ENCODE results near the gene CHMP2A.
A peak's percentile ranks its signal among the peaks of the same experiment; 100 is the strongest.
"Not testable (repeated sequence)": the region's sequence is repeated elsewhere in the genome, so short reads cannot be mapped to it uniquely, and the experiment has no call there.

DNA sequence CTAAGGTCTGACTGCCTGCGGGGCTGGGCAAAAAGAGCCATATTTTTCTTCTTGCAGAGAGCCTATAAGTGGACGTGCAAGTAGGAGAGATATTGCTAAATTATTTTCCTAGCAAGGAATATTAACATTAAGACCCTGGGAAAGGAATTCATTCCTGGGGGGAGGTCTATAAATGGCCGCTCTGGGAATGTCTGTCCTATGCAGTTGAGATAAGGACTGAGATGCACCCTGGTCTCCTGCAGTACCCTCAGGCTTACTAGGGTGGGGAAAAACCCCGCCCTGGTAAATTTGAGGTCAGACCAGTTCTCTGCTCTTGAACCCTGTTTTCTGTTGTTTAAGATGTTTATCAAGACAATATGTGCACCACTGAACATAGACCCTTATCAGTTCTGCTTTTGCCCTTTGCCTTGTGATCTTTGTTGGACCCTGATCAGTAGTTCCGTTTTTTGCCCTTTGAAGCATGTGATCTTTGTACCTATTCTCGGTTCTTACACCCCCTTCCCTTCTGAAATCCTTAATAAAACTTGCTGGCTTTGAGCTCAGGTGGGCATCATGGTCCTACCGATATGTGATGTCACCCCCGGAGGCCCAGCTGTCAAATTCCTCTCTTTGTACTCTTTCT is 47.2 kb downstream of the CHMP2A start:
- TF ChIP-seq SP1 (IDR thresholded peaks at IDR 0.05), result peak; percentile 41
- TF ChIP-seq, protein P1, sequence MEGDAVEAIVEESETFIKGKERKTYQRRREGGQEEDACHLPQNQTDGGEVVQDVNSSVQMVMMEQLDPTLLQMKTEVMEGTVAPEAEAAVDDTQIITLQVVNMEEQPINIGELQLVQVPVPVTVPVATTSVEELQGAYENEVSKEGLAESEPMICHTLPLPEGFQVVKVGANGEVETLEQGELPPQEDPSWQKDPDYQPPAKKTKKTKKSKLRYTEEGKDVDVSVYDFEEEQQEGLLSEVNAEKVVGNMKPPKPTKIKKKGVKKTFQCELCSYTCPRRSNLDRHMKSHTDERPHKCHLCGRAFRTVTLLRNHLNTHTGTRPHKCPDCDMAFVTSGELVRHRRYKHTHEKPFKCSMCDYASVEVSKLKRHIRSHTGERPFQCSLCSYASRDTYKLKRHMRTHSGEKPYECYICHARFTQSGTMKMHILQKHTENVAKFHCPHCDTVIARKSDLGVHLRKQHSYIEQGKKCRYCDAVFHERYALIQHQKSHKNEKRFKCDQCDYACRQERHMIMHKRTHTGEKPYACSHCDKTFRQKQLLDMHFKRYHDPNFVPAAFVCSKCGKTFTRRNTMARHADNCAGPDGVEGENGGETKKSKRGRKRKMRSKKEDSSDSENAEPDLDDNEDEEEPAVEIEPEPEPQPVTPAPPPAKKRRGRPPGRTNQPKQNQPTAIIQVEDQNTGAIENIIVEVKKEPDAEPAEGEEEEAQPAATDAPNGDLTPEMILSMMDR (IDR thresholded peaks at IDR 0.05; ENCODE audit: low read depth, low read length, missing input control), result not testable (repeated sequence)
- TF ChIP-seq TAF1 (conservative IDR thresholded peaks at IDR 0.05), result not testable (repeated sequence)
- TF ChIP-seq, protein P2, sequence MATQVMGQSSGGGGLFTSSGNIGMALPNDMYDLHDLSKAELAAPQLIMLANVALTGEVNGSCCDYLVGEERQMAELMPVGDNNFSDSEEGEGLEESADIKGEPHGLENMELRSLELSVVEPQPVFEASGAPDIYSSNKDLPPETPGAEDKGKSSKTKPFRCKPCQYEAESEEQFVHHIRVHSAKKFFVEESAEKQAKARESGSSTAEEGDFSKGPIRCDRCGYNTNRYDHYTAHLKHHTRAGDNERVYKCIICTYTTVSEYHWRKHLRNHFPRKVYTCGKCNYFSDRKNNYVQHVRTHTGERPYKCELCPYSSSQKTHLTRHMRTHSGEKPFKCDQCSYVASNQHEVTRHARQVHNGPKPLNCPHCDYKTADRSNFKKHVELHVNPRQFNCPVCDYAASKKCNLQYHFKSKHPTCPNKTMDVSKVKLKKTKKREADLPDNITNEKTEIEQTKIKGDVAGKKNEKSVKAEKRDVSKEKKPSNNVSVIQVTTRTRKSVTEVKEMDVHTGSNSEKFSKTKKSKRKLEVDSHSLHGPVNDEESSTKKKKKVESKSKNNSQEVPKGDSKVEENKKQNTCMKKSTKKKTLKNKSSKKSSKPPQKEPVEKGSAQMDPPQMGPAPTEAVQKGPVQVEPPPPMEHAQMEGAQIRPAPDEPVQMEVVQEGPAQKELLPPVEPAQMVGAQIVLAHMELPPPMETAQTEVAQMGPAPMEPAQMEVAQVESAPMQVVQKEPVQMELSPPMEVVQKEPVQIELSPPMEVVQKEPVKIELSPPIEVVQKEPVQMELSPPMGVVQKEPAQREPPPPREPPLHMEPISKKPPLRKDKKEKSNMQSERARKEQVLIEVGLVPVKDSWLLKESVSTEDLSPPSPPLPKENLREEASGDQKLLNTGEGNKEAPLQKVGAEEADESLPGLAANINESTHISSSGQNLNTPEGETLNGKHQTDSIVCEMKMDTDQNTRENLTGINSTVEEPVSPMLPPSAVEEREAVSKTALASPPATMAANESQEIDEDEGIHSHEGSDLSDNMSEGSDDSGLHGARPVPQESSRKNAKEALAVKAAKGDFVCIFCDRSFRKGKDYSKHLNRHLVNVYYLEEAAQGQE (IDR thresholded peaks at IDR 0.05), result not testable (repeated sequence)
